HepG2 (cell line): ENCODE measurements around the gene SULT6B1. TPM values are rescaled to one million over a fixed set of nuclear protein-coding genes. Genes with fewer than 3 reads are reported as not detected.

Experiments
- CC2D1A ChIP-seq: sonication (generic); formaldehyde crosslinking; IDR thresholded peaks from 2 replicates; pipeline ENCODE4 v1.8.1; 2023; ENCODE audit warnings: mild to moderate bottlenecking, missing genetic modification reagents
- HDAC2 ChIP-seq: sonication (generic); formaldehyde crosslinking; IDR thresholded peaks from 2 replicates; pipeline ENCODE4 v1.4.0; 2020; ENCODE audit warnings: missing genetic modification reagents
- HHEX ChIP-seq: IDR thresholded peaks from 2 replicates; pipeline ENCODE4 v1.6.1; 2016; ENCODE audit warnings: control low read depth
- RNF2 ChIP-seq: fragments of 450-650 bp; conservative IDR thresholded peaks from 2 replicates; pipeline ENCODE4 v1.6.1; 2016; ENCODE audit warnings: low read depth
- ZMYM3 ChIP-seq: sonication (generic); formaldehyde crosslinking; IDR thresholded peaks from 2 replicates; pipeline ENCODE4 v1.5.1; 2020; ENCODE audit warnings: mild to moderate bottlenecking, missing genetic modification reagents
- ZNF101 ChIP-seq: sonication (generic); formaldehyde crosslinking; IDR thresholded peaks from 2 replicates; pipeline ENCODE4 v1.4.0; 2020; ENCODE audit warnings: mild to moderate bottlenecking, low read depth, missing genetic modification reagents, borderline replicate concordance
- ZNF326 ChIP-seq: sonication (generic); formaldehyde crosslinking; IDR thresholded peaks from 2 replicates; pipeline ENCODE4 v1.4.0; 2020; ENCODE audit warnings: missing genetic modification reagents, borderline replicate concordance
- ZNF720 ChIP-seq: sonication (generic); formaldehyde crosslinking; IDR thresholded peaks from 2 replicates; pipeline ENCODE4 v1.4.0; 2020; ENCODE audit warnings: missing genetic modification reagents
- ZNF776 ChIP-seq: sonication (generic); formaldehyde crosslinking; IDR thresholded peaks from 2 replicates; pipeline ENCODE4 v1.4.0; 2020; ENCODE audit warnings: mild to moderate bottlenecking, missing genetic modification reagents
- polyA plus RNA-seq, 8 experiments: library from polyadenylated mRNA; depleted of rRNA in 3 of 8; stranded (reverse) in 7 of 8; unstranded in 1 of 8; fragments of >200 nt; fragmentation: Illumina TruSeq in 4 of 8; extraction: Trizol in 4 of 8; gene quantifications; 2 replicates each; pipeline versions ENCODE4 v1.2.1 to v1.2.3, GENCODE V29; 2011 to 2016; ENCODE audit warnings: low read depth in 4 of 8, missing spikeins in 1 of 8, mixed read lengths in 1 of 8; ENCODE audit not compliant: insufficient read depth in 1 of 8
- total RNA-seq, 5 experiments: library from RNA; depleted of rRNA; stranded (reverse); fragments of >200 nt; fragmentation: Illumina TruSeq; extraction: Trizol; gene quantifications; 2 replicates each; pipeline ENCODE4 v1.2.3, GENCODE V29; 2016; ENCODE audit warnings: low read depth in 1 of 5
- TF ChIP-seq, protein P1 (sequence below): sonication (generic); formaldehyde crosslinking; IDR thresholded peaks from 2 replicates; pipeline ENCODE4 v1.9.0; 2021; ENCODE audit warnings: missing genetic modification reagents, borderline replicate concordance
- TF ChIP-seq, protein P2 (sequence below): sonication (generic); formaldehyde crosslinking; IDR thresholded peaks from 2 replicates; pipeline ENCODE4 v1.4.0; 2020; ENCODE audit warnings: missing genetic modification reagents
- TF ChIP-seq, protein P3 (sequence below): sonication (generic); formaldehyde crosslinking; IDR thresholded peaks from 2 replicates; pipeline ENCODE4 v1.5.1; 2020; ENCODE audit warnings: mild to moderate bottlenecking, missing genetic modification reagents
- TF ChIP-seq, protein P4 (sequence below): sonication (generic); formaldehyde crosslinking; IDR thresholded peaks from 2 replicates; pipeline ENCODE4 v1.4.0; 2020; ENCODE audit warnings: missing genetic modification reagents, mild to moderate bottlenecking, borderline replicate concordance
- TF ChIP-seq, protein P5 (sequence below): sonication (generic); formaldehyde crosslinking; IDR thresholded peaks from 2 replicates; pipeline ENCODE4 v1.5.1; 2020; ENCODE audit warnings: missing genetic modification reagents, mild to moderate bottlenecking, borderline replicate concordance

The SULT6B1 gene
- total and polyA plus RNA-seq, 2 of the 13 experiments (the other 11 are each of a cell fraction or from before 2014, with no cell fraction given): not detected

DNA sequence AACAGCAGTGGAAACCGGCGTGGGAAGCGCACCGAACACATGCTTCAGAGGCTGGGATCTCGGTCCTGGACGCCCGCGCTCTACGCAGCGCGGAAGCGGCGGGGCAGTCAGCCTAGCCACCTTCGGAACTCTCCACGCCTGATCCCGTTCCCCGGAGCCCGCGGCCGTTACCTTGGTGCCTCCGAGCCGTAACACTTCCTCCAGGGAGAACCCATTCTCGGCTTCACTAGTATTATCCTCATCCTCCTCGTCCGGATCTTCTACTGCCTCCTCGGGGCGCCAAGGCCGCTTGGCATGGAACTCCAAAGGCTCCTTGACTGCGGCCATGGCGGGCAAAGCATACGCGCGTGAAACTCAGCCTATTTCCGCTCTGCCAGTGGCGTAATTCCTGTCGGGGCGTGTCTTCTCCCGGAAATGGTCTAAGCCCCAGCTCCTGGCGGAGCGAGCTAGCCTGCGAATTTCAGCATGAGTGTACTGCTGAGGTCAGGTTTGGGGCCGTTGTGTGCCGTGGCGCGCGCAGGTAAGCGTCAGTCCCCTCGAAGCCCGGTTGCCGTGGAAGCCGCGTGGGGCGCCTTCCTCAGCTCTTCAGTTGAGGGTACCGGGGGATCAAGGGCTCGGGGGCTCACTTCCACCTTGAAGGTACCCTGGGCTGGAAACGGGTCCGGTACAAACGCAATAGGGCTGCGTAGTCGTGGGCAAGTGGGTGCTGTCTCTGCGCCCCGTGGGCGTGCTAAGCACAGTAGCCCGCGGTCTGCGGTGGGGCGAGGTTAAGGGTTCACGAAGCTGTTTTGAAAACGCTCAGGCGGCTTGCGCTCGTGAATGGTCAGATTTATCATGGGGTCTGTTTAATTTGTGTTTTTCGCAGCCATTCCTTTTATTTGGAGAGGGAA lies 43.0 kb upstream of the SULT6B1 start, which contains the start of the genes CEBPZ and NDUFAF7 (continued):
- no peak for TF ChIP-seq ZNF326 (CRISPR knock-in tag)
- peak; percentile 14; the same call in 1 of the 2 replicates for TF ChIP-seq HHEX (CRISPR knock-in tag)
- TF ChIP-seq ZNF720 (CRISPR knock-in tag): no peak
- no peak for TF ChIP-seq ZMYM3 (CRISPR knock-in tag)
- TF ChIP-seq ZNF101 (CRISPR knock-in tag): 0 out of 2 replicates have a peak, but pooled peaks have one; percentile 10
- TF ChIP-seq, protein P1, sequence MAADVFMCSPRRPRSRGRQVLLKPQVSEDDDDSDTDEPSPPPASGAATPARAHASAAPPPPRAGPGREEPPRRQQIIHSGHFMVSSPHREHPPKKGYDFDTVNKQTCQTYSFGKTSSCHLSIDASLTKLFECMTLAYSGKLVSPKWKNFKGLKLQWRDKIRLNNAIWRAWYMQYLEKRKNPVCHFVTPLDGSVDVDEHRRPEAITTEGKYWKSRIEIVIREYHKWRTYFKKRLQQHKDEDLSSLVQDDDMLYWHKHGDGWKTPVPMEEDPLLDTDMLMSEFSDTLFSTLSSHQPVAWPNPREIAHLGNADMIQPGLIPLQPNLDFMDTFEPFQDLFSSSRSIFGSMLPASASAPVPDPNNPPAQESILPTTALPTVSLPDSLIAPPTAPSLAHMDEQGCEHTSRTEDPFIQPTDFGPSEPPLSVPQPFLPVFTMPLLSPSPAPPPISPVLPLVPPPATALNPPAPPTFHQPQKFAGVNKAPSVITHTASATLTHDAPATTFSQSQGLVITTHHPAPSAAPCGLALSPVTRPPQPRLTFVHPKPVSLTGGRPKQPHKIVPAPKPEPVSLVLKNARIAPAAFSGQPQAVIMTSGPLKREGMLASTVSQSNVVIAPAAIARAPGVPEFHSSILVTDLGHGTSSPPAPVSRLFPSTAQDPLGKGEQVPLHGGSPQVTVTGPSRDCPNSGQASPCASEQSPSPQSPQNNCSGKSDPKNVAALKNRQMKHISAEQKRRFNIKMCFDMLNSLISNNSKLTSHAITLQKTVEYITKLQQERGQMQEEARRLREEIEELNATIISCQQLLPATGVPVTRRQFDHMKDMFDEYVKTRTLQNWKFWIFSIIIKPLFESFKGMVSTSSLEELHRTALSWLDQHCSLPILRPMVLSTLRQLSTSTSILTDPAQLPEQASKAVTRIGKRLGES (CRISPR knock-in tag): peak; percentile 20; the same call in 1 of the 2 replicates
- TF ChIP-seq, protein P2, sequence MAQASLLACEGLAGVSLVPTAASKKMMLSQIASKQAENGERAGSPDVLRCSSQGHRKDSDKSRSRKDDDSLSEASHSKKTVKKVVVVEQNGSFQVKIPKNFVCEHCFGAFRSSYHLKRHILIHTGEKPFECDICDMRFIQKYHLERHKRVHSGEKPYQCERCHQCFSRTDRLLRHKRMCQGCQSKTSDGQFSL (CRISPR knock-in tag): 0 out of 2 replicates have a peak, but pooled peaks have one; percentile 13
- TF ChIP-seq, protein P3, sequence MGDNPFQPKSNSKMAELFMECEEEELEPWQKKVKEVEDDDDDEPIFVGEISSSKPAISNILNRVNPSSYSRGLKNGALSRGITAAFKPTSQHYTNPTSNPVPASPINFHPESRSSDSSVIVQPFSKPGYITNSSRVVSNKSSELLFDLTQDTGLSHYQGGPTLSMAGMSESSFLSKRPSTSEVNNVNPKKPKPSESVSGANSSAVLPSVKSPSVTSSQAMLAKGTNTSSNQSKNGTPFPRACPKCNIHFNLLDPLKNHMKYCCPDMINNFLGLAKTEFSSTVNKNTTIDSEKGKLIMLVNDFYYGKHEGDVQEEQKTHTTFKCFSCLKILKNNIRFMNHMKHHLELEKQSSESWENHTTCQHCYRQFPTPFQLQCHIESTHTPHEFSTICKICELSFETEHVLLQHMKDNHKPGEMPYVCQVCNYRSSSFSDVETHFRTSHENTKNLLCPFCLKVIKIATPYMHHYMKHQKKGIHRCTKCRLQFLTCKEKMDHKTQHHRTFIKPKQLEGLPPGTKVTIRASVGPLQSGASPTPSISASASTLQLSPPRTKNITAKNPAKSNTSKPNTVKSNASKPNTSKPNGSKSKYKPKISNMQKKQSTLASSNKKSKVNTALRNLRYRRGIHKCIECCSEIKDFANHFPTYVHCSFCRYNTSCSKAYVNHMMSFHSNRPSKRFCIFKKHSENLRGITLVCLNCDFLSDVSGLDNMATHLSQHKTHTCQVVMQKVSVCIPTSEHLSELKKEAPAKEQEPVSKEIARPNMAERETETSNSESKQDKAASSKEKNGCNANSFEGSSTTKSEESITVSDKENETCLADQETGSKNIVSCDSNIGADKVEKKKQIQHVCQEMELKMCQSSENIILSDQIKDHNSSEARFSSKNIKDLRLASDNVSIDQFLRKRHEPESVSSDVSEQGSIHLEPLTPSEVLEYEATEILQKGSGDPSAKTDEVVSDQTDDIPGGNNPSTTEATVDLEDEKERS (CRISPR knock-in tag): peak; percentile 84
- peak; percentile 89 for TF ChIP-seq RNF2
- TF ChIP-seq, protein P4, sequence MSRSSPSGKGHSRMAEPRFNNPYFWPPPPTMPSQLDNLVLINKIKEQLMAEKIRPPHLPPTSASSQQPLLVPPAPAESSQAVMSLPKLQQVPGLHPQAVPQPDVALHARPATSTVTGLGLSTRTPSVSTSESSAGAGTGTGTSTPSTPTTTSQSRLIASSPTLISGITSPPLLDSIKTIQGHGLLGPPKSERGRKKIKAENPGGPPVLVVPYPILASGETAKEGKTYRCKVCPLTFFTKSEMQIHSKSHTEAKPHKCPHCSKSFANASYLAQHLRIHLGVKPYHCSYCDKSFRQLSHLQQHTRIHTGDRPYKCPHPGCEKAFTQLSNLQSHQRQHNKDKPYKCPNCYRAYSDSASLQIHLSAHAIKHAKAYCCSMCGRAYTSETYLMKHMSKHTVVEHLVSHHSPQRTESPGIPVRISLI (CRISPR knock-in tag): no peak
- peak; percentile 97 for TF ChIP-seq ZNF776
- peak; percentile 73; the same call in 1 of the 2 replicates for TF ChIP-seq HDAC2 (CRISPR knock-in tag)
- no peak for TF ChIP-seq CC2D1A (CRISPR knock-in tag)
- TF ChIP-seq, protein P5, sequence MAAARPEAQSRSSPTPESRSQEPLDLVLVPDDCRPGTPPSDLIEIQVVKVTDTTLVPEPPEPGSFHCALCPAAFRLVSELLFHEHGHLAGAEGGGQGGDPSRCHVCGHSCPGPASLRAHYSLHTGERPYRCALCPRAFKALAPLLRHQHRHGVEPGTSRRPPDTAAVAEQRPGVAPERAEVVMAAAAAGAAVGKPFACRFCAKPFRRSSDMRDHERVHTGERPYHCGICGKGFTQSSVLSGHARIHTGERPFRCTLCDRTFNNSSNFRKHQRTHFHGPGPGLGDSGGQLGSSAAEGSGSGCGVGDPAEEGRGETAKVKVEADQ (CRISPR knock-in tag): no peak
